Neuron (in vitro differentiated cells): ENCODE results near the gene APOOL.

Source experiments
- H2AFZ ChIP-seq: one replicate; pipeline ENCODE4 v1.6.1; 2013; ENCODE audit warnings: low read depth, mild to moderate bottlenecking, inconsistent platforms, low read length, moderate library complexity
- H3K27me3 ChIP-seq: one replicate; pipeline ENCODE4 v1.6.1; 2013; ENCODE audit warnings: low read length; ENCODE audit not compliant: insufficient read depth
- H3K36me3 ChIP-seq: one replicate; pipeline ENCODE4 v1.6.1; 2013; ENCODE audit warnings: low read length; ENCODE audit not compliant: insufficient read depth
- H3K4me1 ChIP-seq: one replicate; pipeline ENCODE4 v1.6.1; 2013; ENCODE audit warnings: low read length; ENCODE audit not compliant: insufficient read depth
- H3K4me3 ChIP-seq: 2 replicates; pipeline ENCODE4 v1.5.1; 2013; ENCODE audit warnings: mild to moderate bottlenecking, low read length, moderate library complexity
- H3K9me3 ChIP-seq: one replicate; pipeline ENCODE4 v1.6.1; 2013; ENCODE audit warnings: low read length

The APOOL gene

GRCh38 chrX:85109235-85109634 is 105.6 kb downstream of the APOOL start:
- Histone ChIP-seq H3K4me3 (no peak overlapping the region), H3K4me1 (no peaks in the 10 kb centered on the region), H3K9me3 (no peaks in the 10 kb centered on the region), H2AFZ (no peak overlapping the region), H3K27me3 (no peaks in the 10 kb centered on the region), H3K36me3 (no peaks in the 10 kb centered on the region)

GRCh38 chrX:85111347-85111746 is 107.7 kb downstream of the APOOL start:
- no peaks in the 10 kb centered on the region for H3K27me3 ChIP-seq
- H2AFZ ChIP-seq = no peak overlapping the region
- no peaks in the 10 kb centered on the region for H3K36me3 ChIP-seq
- H3K4me1 ChIP-seq = no peaks in the 10 kb centered on the region
- no peak overlapping the region for H3K4me3 ChIP-seq
- H3K9me3 ChIP-seq = no peaks in the 10 kb centered on the region

DNA sequence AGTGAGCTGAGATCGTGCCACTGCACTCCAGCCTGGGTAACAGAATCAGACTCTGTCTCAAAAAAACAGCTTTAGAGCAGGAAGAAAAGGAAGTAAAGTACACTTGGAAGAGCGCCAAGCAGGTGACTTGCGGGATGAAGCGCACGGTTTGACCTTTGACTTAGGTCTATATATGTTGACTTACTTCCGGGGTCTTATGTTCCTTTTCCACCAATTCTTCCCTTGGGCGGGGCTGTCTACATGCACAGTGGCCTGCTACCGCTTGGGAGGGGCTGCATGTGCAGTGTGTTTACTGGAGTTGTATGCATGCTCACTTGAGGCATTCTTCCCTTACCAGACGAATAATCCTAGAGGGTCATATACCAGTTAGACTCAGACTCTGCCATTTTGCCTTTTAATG is 108.6 kb downstream of the APOOL start:
- Histone ChIP-seq H3K9me3 (no peaks in the 10 kb centered on the region), H2AFZ (no peak overlapping the region), H3K4me1 (no peaks in the 10 kb centered on the region), H3K4me3 (no peak overlapping the region), H3K36me3 (no peaks in the 10 kb centered on the region), H3K27me3 (no peaks in the 10 kb centered on the region)

GRCh38 chrX:85113746-85114145 is 110.1 kb downstream of the APOOL start:
- Histone ChIP-seq H3K4me3 (no peak overlapping the region), H3K9me3 (no peaks in the 10 kb centered on the region), H2AFZ (no peak overlapping the region), H3K36me3 (no peaks in the 10 kb centered on the region), H3K4me1 (no peaks in the 10 kb centered on the region), H3K27me3 (no peaks in the 10 kb centered on the region)

DNA sequence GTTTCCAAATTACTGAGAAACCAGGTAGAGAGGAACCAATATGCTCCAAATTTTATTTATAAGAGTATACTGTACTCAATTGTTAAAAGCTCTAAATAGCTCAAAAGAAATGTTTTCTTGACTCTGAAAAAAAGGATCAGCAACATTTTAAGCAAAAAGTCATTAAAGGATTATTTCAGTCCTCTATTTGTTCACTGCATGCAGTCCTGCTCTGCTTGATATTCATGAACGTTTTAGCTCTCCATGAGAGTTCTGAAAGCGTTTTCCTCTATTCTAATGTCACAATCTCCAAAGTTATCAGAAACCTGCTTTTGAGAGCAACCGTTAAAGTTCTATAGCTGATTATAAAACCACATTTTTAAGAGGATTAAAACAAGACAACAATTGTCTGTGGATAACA is 110.5 kb downstream of the APOOL start:
- H3K36me3 ChIP-seq = no peaks in the 10 kb centered on the region
- no peaks in the 10 kb centered on the region for H3K9me3 ChIP-seq
- no peaks in the 10 kb centered on the region for H3K4me1 ChIP-seq
- H3K4me3 ChIP-seq = no peak overlapping the region
- H2AFZ ChIP-seq = no peak overlapping the region
- H3K27me3 ChIP-seq = no peaks in the 10 kb centered on the region

DNA sequence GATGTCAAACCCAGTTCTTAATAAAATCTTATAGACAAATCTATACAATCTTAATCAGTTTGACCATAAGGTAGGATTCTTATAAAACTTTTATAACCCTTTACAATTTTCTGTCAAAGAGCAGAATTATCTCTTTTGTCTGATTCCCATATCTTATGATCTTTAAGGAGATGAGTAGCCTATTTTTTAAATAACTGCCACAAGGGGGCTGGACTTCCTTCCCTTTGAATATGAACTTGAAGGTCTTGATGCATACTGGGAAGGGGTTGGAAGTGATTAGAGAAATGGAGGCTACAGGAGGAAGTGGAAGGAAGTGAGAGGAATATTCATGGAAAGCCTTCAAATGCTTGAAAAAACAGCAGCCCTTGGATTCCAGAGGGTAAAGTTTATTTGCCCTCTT is 111.1 kb downstream of the APOOL start:
- Histone ChIP-seq H3K36me3 (no peaks in the 10 kb centered on the region), H3K4me1 (no peaks in the 10 kb centered on the region), H3K4me3 (no peak overlapping the region), H3K9me3 (no peaks in the 10 kb centered on the region), H3K27me3 (no peaks in the 10 kb centered on the region), H2AFZ (no peak overlapping the region)

- H3K36me3 ChIP-seq = no peaks in the 10 kb centered on the region
- H3K27me3 ChIP-seq = no peaks in the 10 kb centered on the region
- no peak overlapping the region for H2AFZ ChIP-seq
- no peak overlapping the region for H3K4me3 ChIP-seq
- H3K9me3 ChIP-seq = no peaks in the 10 kb centered on the region
- no peaks in the 10 kb centered on the region for H3K4me1 ChIP-seq
These were observed 111.6 kb downstream of the APOOL start for GRCh38 chrX:85115252-85115651.

DNA sequence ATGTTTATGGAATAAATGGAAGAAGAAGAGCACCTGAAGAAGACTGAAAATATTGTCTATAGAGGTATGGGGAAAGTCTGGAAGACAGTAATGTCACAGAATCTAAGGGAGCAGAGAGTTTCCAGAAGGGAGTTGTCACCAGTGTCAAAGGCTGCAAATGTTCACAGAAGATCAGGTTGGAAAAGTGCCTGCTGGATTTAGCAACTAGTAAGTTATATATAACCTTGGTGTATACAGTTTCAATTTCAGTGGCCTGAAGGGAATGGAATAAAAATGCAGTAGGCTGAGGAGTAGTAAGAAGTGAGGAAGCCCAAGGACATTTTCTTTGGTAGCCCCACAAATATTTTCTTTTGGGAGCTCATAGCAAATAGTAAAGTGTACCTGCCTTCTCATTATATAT is 132.7 kb downstream of the APOOL start:
- Histone ChIP-seq H3K9me3 (no peaks in the 10 kb centered on the region), H3K36me3 (no peaks in the 10 kb centered on the region)

GRCh38 chrX:85139422-85139821 is 135.7 kb downstream of the APOOL start:
- Histone ChIP-seq H3K4me1 (no peaks in the 10 kb centered on the region), H2AFZ (no peak overlapping the region), H3K4me3 (no peak overlapping the region), H3K36me3 (no peaks in the 10 kb centered on the region), H3K9me3 (no peaks in the 10 kb centered on the region), H3K27me3 (no peaks in the 10 kb centered on the region)

More for the DNA sequence above, 132.7 kb downstream of the APOOL start:
- no peak overlapping the region for H3K4me3 ChIP-seq
- H3K27me3 ChIP-seq = no peaks in the 10 kb centered on the region
- H3K4me1 ChIP-seq = no peaks in the 10 kb centered on the region
- no peak overlapping the region for H2AFZ ChIP-seq

GRCh38 chrX:85140964-85141363 is 137.3 kb downstream of the APOOL start:
- no peaks in the 10 kb centered on the region for H3K36me3 ChIP-seq
- H3K9me3 ChIP-seq = no peaks in the 10 kb centered on the region
- no peak overlapping the region for H2AFZ ChIP-seq
- no peak overlapping the region for H3K4me3 ChIP-seq
- no peaks in the 10 kb centered on the region for H3K4me1 ChIP-seq
- H3K27me3 ChIP-seq = no peaks in the 10 kb centered on the region
